ENCODE measurements around the gene PLEKHS1.

- TF ChIP-seq ZFP3 (CRISPR knock-in tag; IDR thresholded peaks at IDR 0.05) (no peak), PPARA (CRISPR knock-in tag; IDR thresholded peaks at IDR 0.05; ENCODE audit: borderline replicate concordance) (no peak), CSRNP3 (CRISPR knock-in tag; IDR thresholded peaks at IDR 0.05) (no peak)
These were observed 50.1 kb downstream of the PLEKHS1 start for GRCh38 chr10:113801569-113801968.
